ENCODE data around the gene ATF5. TPM values are rescaled to one million over a fixed set of nuclear protein-coding genes. Genes with fewer than 3 reads are reported as not detected.

ATF5 gene
- total RNA-seq, 1 donor from 2014 or later, result 15.3 TPM

GRCh38 chr19:49889038-49889686, 39.8 kb upstream of the ATF5 start:
- no peak for DNase-seq (ENCODE audit: low read depth)

GRCh38 chr19:49889687-49890348, 39.2 kb upstream of the ATF5 start:
- TF ChIP-seq CTCF (conservative IDR thresholded peaks at IDR 0.05; ENCODE audit: low read depth, low read length), result peak; percentile 55
- H3K4me3 ChIP-seq (ENCODE audit: low read depth, low read length), result peak overlapping the region; percentile 30
- no peak for DNase-seq (ENCODE audit: low read depth)

More at GRCh38 chr19:49889038-49889686, 39.8 kb upstream of the ATF5 start:
- no peak overlapping the region for H3K4me3 ChIP-seq (ENCODE audit: low read depth, low read length)
- no peak for TF ChIP-seq CTCF (conservative IDR thresholded peaks at IDR 0.05; ENCODE audit: low read depth, low read length)

- H3K4me3 ChIP-seq (ENCODE audit: low read depth, low read length), result peak overlapping the region; percentile 30
- no peak for DNase-seq (ENCODE audit: low read depth)
- peak; percentile 25 for TF ChIP-seq CTCF (conservative IDR thresholded peaks at IDR 0.05; ENCODE audit: low read depth, low read length)
These were observed 38.4 kb upstream of the ATF5 start for GRCh38 chr19:49890349-49891311.

GRCh38 chr19:49891393-49891792, 37.6 kb upstream of the ATF5 start:
- TF ChIP-seq CTCF (conservative IDR thresholded peaks at IDR 0.05; ENCODE audit: low read depth, low read length), result no peak
- no peak overlapping the region for H3K4me3 ChIP-seq (ENCODE audit: low read depth, low read length)
- no peak for DNase-seq (ENCODE audit: low read depth)

- no peak for DNase-seq (ENCODE audit: low read depth)
- TF ChIP-seq CTCF (conservative IDR thresholded peaks at IDR 0.05; ENCODE audit: low read depth, low read length), result no peak
- H3K4me3 ChIP-seq (ENCODE audit: low read depth, low read length), result no peak overlapping the region
These were observed 36.3 kb upstream of the ATF5 start for GRCh38 chr19:49892716-49893115.

GRCh38 chr19:49894011-49894664, 34.9 kb upstream of the ATF5 start:
- DNase-seq (ENCODE audit: low read depth), result no peak
- H3K4me3 ChIP-seq (ENCODE audit: low read depth, low read length), result no peak overlapping the region
- no peak for TF ChIP-seq CTCF (conservative IDR thresholded peaks at IDR 0.05; ENCODE audit: low read depth, low read length)

All from epithelial cell of proximal tubule (primary cell).